A549 (cell line): ENCODE data around the gene RCN2. TPM values are rescaled to one million over a fixed set of nuclear protein-coding genes. Genes with fewer than 3 reads are reported as not detected.
"Not testable (repeated sequence)": the region's sequence is repeated elsewhere in the genome, so short reads cannot be mapped to it uniquely, and the experiment has no call there.

Experiments used
- ATAC-seq, 2 experiments: fragments of 200-7000 bp in 1 of 2; fragments of >200 bp in 1 of 2; cut with Nextera tagmentation in 1 of 2; cut with Tn5 transposase in 1 of 2; 3 replicates each; pipeline versions ENCODE4 v1.8.0 to v1.9.1; 2018 to 2020; ENCODE audit warnings: mild to moderate bottlenecking in 1 of 2, moderate library complexity in 1 of 2
- CTCF ChIA-PET: fragments of 300-600 bp; sonication (Branson Sonifier 250); formaldehyde crosslinking; extraction: SDS; loops from one replicate; lab custom pipeline; 2021; ENCODE audit warnings: antibody characterized with exemption, inconsistent platforms; lab: Yijun Ruan, JAX
- POLR2A ChIA-PET: fragments of 350-600 bp; formaldehyde crosslinking; extraction: SDS; loops from one replicate; lab custom pipeline; 2021; ENCODE audit warnings: antibody characterized with exemption, inconsistent platforms; lab: Yijun Ruan, JAX
- DNase-seq, 2 experiments: peaks; one replicate each; pipeline versions ENCODE4 v3.0.0 to v3.0.0-alpha.2; 2011 to 2016; ENCODE audit warnings: low read depth in 1 of 2, low spot score in 1 of 2
- FAIRE-seq: peaks from 2 replicates; lab custom pipeline; 2011; peaks lifted over from hg19 to GRCh38; lab: Jason Lieb, UNC
- H3K27ac ChIP-seq, 2 experiments: fragments of >200 bp; sonication (Bioruptor Twin); formaldehyde crosslinking; 3 replicates each; pipeline ENCODE4 v1.5.1; 2016 to 2017
- H3K4me1 ChIP-seq: fragments of >200 bp; sonication (Bioruptor Twin); formaldehyde crosslinking; 3 replicates; pipeline ENCODE4 v1.6.1; 2016
- H3K4me2 ChIP-seq: fragments of >200 bp; sonication (Bioruptor Twin); formaldehyde crosslinking; 3 replicates; pipeline ENCODE4 v1.6.1; 2016
- H3K4me3 ChIP-seq: fragments of >200 bp; sonication (Bioruptor Twin); formaldehyde crosslinking; 3 replicates; pipeline ENCODE4 v1.5.1; 2016
- H3K9me3 ChIP-seq: fragments of >200 bp; sonication (Bioruptor Twin); formaldehyde crosslinking; 3 replicates; pipeline ENCODE4 v1.6.1; 2016
- ATOH8 ChIP-seq: fragments of 250-450 bp; sonication (Bioruptor Pico); IDR thresholded peaks from 2 replicates; pipeline ENCODE4 v1.5.0; 2020; ENCODE audit warnings: low read depth, mild to moderate bottlenecking, moderate library complexity
- CBX2 ChIP-seq: fragments of 200-600 bp; sonication (generic); IDR thresholded peaks from 2 replicates; pipeline ENCODE4 v1.6.1; 2016; ENCODE audit warnings: low read depth, mild to moderate bottlenecking, borderline replicate concordance
- CBX8 ChIP-seq: fragments of 200-600 bp; sonication (generic); IDR thresholded peaks from 2 replicates; pipeline ENCODE4 v1.6.1; 2016
- CEBPB ChIP-seq, 2 experiments: fragments of >200 bp in 1 of 2; sonication (Bioruptor Twin) in 1 of 2; formaldehyde crosslinking in 1 of 2; IDR thresholded peaks; 2 replicates each; pipeline ENCODE4 v1.6.1; 2012 to 2016
- E2F6 ChIP-seq: IDR thresholded peaks from 2 replicates; pipeline ENCODE4 v1.6.1; 2012; ENCODE audit warnings: low read depth, borderline replicate concordance
- EHMT2 ChIP-seq: fragments of 200-600 bp; sonication (generic); IDR thresholded peaks from 2 replicates; pipeline ENCODE4 v1.6.1; 2016; ENCODE audit warnings: antibody characterized with exemption, low read depth, mild to moderate bottlenecking, moderate library complexity
- ESRRA ChIP-seq: fragments of 150-350 bp; IDR thresholded peaks from 2 replicates; pipeline ENCODE4 v1.6.1; 2014; ENCODE audit warnings: mild to moderate bottlenecking, low read length, borderline replicate concordance
- HDAC2 ChIP-seq: fragments of 200-600 bp; sonication (generic); IDR thresholded peaks from 2 replicates; pipeline ENCODE4 v1.6.1; 2016
- JUNB ChIP-seq: fragments of >200 bp; sonication (Bioruptor Twin); formaldehyde crosslinking; IDR thresholded peaks from 2 replicates; pipeline ENCODE4 v1.6.1; 2016
- KDM1A ChIP-seq: fragments of 200-600 bp; sonication (generic); IDR thresholded peaks from 2 replicates; pipeline ENCODE4 v1.6.1; 2016; ENCODE audit warnings: low read depth, mild to moderate bottlenecking
- MAFK ChIP-seq: fragments of 450-650 bp; IDR thresholded peaks from 2 replicates; pipeline ENCODE4 v1.6.1; 2014; ENCODE audit not compliant: partially characterized antibody
- MYC ChIP-seq: IDR thresholded peaks from 2 replicates; pipeline ENCODE4 v1.6.1; 2012; ENCODE audit warnings: mild to moderate bottlenecking, inconsistent platforms, low read length, improper control_type of control experiment, borderline replicate concordance
- NR3C1 ChIP-seq: fragments of >200 bp; sonication (Bioruptor Twin); formaldehyde crosslinking; IDR thresholded peaks from 3 replicates; pipeline ENCODE4 v1.6.1; 2017
- PHF8 ChIP-seq: fragments of 200-600 bp; sonication (generic); IDR thresholded peaks from 2 replicates; pipeline ENCODE4 v1.6.1; 2016; ENCODE audit warnings: low read depth, mild to moderate bottlenecking, antibody characterized with exemption, moderate library complexity, borderline replicate concordance
- RCOR1 ChIP-seq: fragments of 150-350 bp; IDR thresholded peaks from 2 replicates; pipeline ENCODE4 v1.6.1; 2014; ENCODE audit warnings: antibody characterized with exemption, low read length, low read depth
- WGBS: methylation state at CpG from one replicate; pipeline ENCODE4 v1.1.6; 2017; ENCODE audit errors: missing lambda C conversion rate; 5-methylcytosine and 5-hydroxymethylcytosine counted together
- polyA plus RNA-seq, 4 experiments: library from polyadenylated mRNA; depleted of rRNA in 3 of 4; stranded (reverse); fragments of >200 nt; fragmentation: RNase III in 1 of 4; extraction: RNeasy Plus Mini Kit Qiagen cat#74134 plus additional on column Dnase treatment in 1 of 4; gene quantifications; 2 replicates in 3 of 4; 3 replicates in 1 of 4; pipeline ENCODE4 v1.2.3, GENCODE V29; 2011 to 2017
- TF ChIP-seq, protein P1 (sequence below): fragments of >200 bp; sonication (Bioruptor Twin); formaldehyde crosslinking; IDR thresholded peaks from 3 replicates; pipeline ENCODE4 v1.5.1; 2016
- TF ChIP-seq, protein P2 (sequence below): fragments of 250-450 bp; sonication (Bioruptor Pico); IDR thresholded peaks from 2 replicates; pipeline ENCODE4 v1.5.0; 2021; ENCODE audit warnings: mild to moderate bottlenecking, moderate library complexity, borderline replicate concordance
- TF ChIP-seq, protein P3 (sequence below): IDR thresholded peaks from 2 replicates; pipeline ENCODE4 v1.6.1; 2012

The RCN2 gene
- polyA plus RNA-seq, 2 of the 4 experiments (the other 2 are of a cell fraction), result 81.3 to 152 TPM

- ChIA-PET CTCF (interaction anchor here (1.0 to 3.1 kb wide), 3 partner anchors 10 to 71 kb away, joined by 3 to 11 read pairs (median 3); no protein-coding TSS in a partner anchor), POLR2A (no interaction called here)
- Histone ChIP-seq H3K27ac (no peak overlapping the region), H3K4me2 (no peak overlapping the region), H3K4me1 (no peaks in the 10 kb centered on the region), H3K9me3 (no peaks in the 10 kb centered on the region), H3K4me3 (no peak overlapping the region)
- DNase-seq, result no peak
- peak; percentile 80 to 86 for ATAC-seq
- TF ChIP-seq MYC, result no peak
- no peak for TF ChIP-seq CBX2
- no peak for TF ChIP-seq HDAC2
- TF ChIP-seq ESRRA, result no peak
- TF ChIP-seq JUNB, result no peak
- TF ChIP-seq RCOR1, result no peak
- TF ChIP-seq, protein P1, sequence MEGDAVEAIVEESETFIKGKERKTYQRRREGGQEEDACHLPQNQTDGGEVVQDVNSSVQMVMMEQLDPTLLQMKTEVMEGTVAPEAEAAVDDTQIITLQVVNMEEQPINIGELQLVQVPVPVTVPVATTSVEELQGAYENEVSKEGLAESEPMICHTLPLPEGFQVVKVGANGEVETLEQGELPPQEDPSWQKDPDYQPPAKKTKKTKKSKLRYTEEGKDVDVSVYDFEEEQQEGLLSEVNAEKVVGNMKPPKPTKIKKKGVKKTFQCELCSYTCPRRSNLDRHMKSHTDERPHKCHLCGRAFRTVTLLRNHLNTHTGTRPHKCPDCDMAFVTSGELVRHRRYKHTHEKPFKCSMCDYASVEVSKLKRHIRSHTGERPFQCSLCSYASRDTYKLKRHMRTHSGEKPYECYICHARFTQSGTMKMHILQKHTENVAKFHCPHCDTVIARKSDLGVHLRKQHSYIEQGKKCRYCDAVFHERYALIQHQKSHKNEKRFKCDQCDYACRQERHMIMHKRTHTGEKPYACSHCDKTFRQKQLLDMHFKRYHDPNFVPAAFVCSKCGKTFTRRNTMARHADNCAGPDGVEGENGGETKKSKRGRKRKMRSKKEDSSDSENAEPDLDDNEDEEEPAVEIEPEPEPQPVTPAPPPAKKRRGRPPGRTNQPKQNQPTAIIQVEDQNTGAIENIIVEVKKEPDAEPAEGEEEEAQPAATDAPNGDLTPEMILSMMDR, result no peak
- TF ChIP-seq CBX8, result no peak
- TF ChIP-seq, protein P2, sequence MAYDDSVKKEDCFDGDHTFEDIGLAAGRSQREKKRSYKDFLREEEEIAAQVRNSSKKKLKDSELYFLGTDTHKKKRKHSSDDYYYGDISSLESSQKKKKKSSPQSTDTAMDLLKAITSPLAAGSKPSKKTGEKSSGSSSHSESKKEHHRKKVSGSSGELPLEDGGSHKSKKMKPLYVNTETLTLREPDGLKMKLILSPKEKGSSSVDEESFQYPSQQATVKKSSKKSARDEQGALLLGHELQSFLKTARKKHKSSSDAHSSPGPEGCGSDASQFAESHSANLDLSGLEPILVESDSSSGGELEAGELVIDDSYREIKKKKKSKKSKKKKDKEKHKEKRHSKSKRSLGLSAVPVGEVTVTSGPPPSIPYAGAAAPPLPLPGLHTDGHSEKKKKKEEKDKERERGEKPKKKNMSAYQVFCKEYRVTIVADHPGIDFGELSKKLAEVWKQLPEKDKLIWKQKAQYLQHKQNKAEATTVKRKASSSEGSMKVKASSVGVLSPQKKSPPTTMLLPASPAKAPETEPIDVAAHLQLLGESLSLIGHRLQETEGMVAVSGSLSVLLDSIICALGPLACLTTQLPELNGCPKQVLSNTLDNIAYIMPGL (CRISPR knock-in tag), result no peak
- TF ChIP-seq EHMT2, result no peak
- no peak for TF ChIP-seq MAFK
- TF ChIP-seq, protein P3, sequence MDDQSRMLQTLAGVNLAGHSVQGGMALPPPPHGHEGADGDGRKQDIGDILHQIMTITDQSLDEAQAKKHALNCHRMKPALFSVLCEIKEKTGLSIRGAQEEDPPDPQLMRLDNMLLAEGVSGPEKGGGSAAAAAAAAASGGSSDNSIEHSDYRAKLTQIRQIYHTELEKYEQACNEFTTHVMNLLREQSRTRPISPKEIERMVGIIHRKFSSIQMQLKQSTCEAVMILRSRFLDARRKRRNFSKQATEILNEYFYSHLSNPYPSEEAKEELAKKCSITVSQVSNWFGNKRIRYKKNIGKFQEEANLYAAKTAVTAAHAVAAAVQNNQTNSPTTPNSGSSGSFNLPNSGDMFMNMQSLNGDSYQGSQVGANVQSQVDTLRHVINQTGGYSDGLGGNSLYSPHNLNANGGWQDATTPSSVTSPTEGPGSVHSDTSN, result no peak
- no peak for TF ChIP-seq E2F6
- TF ChIP-seq CEBPB (IDR thresholded peaks at IDR 0.05), result no peak
- no peak for TF ChIP-seq PHF8
- no peak for TF ChIP-seq NR3C1
- TF ChIP-seq ATOH8, result no peak
- no peak for FAIRE-seq
- 37% methylated on average over 9 of the region's 9 CpGs for WGBS
Measured at GRCh38 chr15:76963596-76963995, 32.0 kb downstream of the RCN2 start.

DNA sequence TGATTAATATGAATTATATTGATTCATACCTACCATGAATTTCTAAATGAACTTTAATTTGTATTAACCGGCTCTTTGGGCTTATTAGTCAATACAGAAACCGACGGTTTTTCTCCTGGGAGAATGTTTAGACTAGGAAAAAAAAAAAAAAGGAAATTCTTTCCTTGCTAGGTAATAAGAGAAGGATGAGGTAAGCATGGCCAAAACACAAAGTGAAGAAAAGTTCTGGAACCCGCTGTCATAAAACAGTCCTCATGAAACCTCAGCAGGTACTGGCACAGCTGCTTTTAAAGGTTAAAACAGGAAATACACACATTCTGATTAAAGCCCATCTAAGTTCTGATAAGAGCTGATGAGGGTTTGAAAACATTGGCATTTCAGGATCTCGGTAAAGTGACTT, 32.6 kb downstream of the RCN2 start:
- 72% methylated on average over 5 of the region's 5 CpGs for WGBS
- ChIA-PET POLR2A (no interaction called here), CTCF (interaction anchor here (0.6 to 3.1 kb wide), 2 partner anchors 10 to 23 kb away, joined by 3 to 11 read pairs; no protein-coding TSS in a partner anchor)
- no peak for TF ChIP-seq KDM1A
- FAIRE-seq (no peak), ATAC-seq (no peak), DNase-seq (no peak)
- H3K27ac ChIP-seq, result no peak overlapping the region
- H3K4me1 ChIP-seq, result no peaks in the 10 kb centered on the region
- no peak overlapping the region for H3K4me2 ChIP-seq
- H3K9me3 ChIP-seq, result no peaks in the 10 kb centered on the region
- no peak overlapping the region for H3K4me3 ChIP-seq

DNA sequence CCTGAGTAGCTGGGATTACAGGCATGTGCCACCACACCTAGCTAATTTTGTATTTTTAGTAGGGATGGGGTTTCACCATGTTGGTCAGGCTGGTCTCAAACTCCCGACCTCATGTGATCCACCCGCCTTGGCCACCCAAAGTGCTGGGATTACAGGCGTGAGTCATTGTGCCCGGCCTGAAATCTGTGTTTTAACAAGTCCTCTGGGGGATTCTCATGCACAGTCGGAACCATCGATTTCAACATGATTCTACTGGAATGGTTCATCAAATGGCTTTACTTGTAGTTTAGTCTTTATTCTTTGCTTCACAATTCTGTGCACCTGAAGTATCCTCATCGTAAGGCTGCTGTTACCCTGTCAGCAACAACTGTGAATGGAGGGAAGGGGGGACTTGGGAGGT, 34.5 kb downstream of the RCN2 start:
- H3K4me1 ChIP-seq, FAIRE-seq, DNase-seq, H3K4me2 ChIP-seq, H3K9me3 ChIP-seq, ATAC-seq, H3K27ac ChIP-seq, H3K4me3 ChIP-seq, POLR2A ChIA-PET: not testable (repeated sequence)
- CTCF ChIA-PET, result interaction anchor here (1.0 to 1.1 kb wide), 2 partner anchors 27 to 40 kb away, joined by 3 read pairs; no protein-coding TSS in a partner anchor
- 66% methylated on average over 7 of the region's 7 CpGs for WGBS
